Right atrium auricular region (tissue), 2 donors: ENCODE results near the gene CCDC93. TPM values are rescaled to one million over a fixed set of nuclear protein-coding genes. Genes with fewer than 3 reads are reported as not detected.
A peak's percentile ranks its signal among the peaks of the same experiment; 100 is the strongest.

Experiments
- DNase-seq: peaks from one replicate; pipeline ENCODE4 v3.0.0-alpha.2; 2019; ENCODE audit warnings: low spot score
- H3K27ac ChIP-seq, 2 donors: fragments of 200-600 bp; sonication (generic); 1 replicate in 1 of 2; 2 replicates in 1 of 2; pipeline ENCODE4 v1.5.1; 2016 to 2019
- H3K27me3 ChIP-seq, 2 donors: fragments of 200-600 bp; sonication (generic); one replicate each; pipeline versions ENCODE4 v1.5.1 to v1.6.0; 2017 to 2019
- H3K36me3 ChIP-seq: fragments of 200-600 bp; sonication (generic); one replicate; pipeline ENCODE4 v1.5.1; 2016
- H3K4me1 ChIP-seq, 2 donors: fragments of 200-600 bp; sonication (generic); one replicate each; pipeline versions ENCODE4 v1.5.1 to v1.6.0; 2017 to 2019
- H3K4me3 ChIP-seq, 2 donors: fragments of 200-600 bp; sonication (generic); 1 replicate in 1 of 2; 2 replicates in 1 of 2; pipeline ENCODE4 v1.5.1; 2017 to 2019; ENCODE audit warnings: mild to moderate bottlenecking in 1 of 2, moderate library complexity in 1 of 2
- H3K9me3 ChIP-seq, 2 donors: fragments of 200-600 bp; sonication (generic); one replicate each; pipeline ENCODE4 v1.5.1; 2019
- total RNA-seq, 2 donors: library from RNA; depleted of rRNA; stranded (reverse); fragments of >200 nt; gene quantifications; one replicate each; pipeline ENCODE4 v1.1.0, GENCODE V29; 2016
- TF ChIP-seq, protein P1 (sequence below), 2 donors: fragments of 200-600 bp; sonication (generic); IDR thresholded peaks; one replicate each; pipeline ENCODE4 v1.5.1; 2019; ENCODE audit warnings: antibody characterized with exemption in 2 of 2

The CCDC93 gene
- total RNA-seq, 2 donors from 2014 or later = 17.1 to 18.7 TPM

DNA sequence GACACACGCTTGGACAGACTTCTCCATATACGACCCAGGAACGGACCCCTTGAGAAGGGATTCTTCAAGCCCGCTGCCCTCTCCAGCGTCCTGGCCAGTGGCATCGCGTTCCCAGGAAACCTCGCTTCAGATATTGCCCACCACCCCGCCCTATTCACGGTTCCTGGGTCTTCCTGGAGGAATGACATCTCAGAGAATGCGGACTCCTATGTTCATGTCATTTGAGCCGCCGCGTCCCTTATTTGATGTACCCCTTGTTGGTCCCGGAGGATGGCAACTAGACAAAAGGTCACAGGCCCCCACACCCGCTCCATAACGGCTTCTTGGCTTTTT, 588 bp upstream of the CCDC93 start:
- Histone ChIP-seq H3K4me3 (peak overlapping the region; percentile 85 to 93), H3K36me3 (no peaks in the 10 kb centered on the region), H3K27me3 (no peaks in the 10 kb centered on the region), H3K4me1 (peaks cover 0 to 33% of the 10 kb centered on the region in 2 donors), H3K27ac (peak overlapping the region; percentile 89 to 94), H3K9me3 (no peaks in the 10 kb centered on the region)
- TF ChIP-seq, protein P1, sequence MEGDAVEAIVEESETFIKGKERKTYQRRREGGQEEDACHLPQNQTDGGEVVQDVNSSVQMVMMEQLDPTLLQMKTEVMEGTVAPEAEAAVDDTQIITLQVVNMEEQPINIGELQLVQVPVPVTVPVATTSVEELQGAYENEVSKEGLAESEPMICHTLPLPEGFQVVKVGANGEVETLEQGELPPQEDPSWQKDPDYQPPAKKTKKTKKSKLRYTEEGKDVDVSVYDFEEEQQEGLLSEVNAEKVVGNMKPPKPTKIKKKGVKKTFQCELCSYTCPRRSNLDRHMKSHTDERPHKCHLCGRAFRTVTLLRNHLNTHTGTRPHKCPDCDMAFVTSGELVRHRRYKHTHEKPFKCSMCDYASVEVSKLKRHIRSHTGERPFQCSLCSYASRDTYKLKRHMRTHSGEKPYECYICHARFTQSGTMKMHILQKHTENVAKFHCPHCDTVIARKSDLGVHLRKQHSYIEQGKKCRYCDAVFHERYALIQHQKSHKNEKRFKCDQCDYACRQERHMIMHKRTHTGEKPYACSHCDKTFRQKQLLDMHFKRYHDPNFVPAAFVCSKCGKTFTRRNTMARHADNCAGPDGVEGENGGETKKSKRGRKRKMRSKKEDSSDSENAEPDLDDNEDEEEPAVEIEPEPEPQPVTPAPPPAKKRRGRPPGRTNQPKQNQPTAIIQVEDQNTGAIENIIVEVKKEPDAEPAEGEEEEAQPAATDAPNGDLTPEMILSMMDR (IDR thresholded peaks at IDR 0.05) = no peak
- no peak for DNase-seq

DNA sequence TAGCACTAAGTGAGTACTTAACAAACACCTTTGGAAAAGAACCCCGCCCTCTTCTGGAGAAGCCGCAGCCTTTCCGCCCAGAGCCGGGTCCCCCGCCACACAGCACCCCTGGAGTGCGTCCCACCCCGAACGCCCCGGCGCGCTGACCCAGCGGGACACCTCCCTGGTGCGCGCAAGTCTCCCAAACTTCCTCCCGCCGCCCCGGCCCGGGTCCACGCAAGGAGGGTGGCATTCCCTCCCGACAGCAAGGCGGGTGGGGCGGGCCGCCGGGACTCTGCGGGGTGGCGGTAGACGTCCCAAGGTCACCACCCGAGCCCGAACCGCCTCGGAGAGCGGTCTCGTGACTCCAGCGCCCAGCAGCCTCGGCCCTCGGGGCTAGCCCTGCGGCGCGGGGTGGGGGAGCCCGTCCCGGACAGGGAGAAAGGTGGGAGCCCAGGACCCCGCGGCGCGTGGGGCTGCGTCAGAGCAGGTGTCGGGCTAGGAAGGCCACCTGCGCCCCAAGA, 598 bp downstream of the CCDC93 start:
- peaks cover 0 to 33% of the 10 kb centered on the region in 2 donors for H3K4me1 ChIP-seq

DNA sequence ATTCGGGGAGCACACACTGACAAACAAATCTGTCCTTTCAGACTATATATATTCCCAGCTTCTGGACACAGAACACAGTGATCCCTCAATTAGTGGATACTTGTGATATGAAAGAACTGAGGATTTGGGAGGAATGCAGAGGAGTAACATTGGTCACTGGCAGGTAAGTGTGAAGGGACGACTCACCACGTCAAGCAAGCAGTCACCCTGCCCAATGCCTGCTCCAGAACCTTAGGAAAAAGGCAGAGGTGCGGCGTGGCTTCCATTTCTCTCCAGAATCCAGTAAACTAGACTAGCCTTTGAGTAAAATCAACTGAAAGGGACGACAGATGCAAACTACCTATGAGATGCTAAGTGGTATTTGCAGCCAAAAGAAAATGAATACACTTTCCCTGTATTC, 1.1 kb downstream of the CCDC93 start:
- Histone ChIP-seq H3K9me3 (no peaks in the 10 kb centered on the region), H3K27ac (peak overlapping the region; percentile 89 to 94), H3K27me3 (no peaks in the 10 kb centered on the region), H3K4me3 (peak overlapping the region; percentile 85 to 93), H3K4me1 (peaks cover 0 to 33% of the 10 kb centered on the region in 2 donors), H3K36me3 (peaks cover 8% of the 10 kb centered on the region)
- TF ChIP-seq, protein P1 (IDR thresholded peaks at IDR 0.05) = no peak
- no peak for DNase-seq

More for the DNA sequence above, 598 bp downstream of the CCDC93 start:
- H3K4me3 ChIP-seq = peak overlapping the region; percentile 85 to 93
- H3K27me3 ChIP-seq = no peaks in the 10 kb centered on the region
- no peaks in the 10 kb centered on the region for H3K9me3 ChIP-seq
- no peak for DNase-seq
- peaks cover 3% of the 10 kb centered on the region for H3K36me3 ChIP-seq
- TF ChIP-seq, protein P1 (IDR thresholded peaks at IDR 0.05) = peak in 1 of 2 donors; percentile 35
- H3K27ac ChIP-seq = peak overlapping the region; percentile 89 to 94

DNA sequence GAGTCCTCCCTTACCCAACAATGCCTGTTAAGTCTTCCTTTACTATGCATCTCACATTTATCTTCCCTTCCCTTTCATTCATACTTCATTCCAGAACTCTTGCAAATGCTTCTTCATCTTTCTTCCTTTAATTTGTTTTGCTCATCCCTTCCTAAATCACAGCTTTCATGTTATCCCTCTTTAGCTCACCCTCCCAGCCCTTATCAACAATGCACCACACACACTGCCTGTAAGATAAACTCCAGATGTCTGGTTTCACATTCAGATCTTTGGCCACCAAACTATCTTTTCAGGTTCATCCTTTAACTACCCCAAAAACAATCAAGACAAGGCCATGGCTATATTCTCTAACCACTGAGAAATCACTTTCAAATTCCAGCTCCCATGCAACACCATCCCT, 3.4 kb downstream of the CCDC93 start:
- no peak overlapping the region for H3K4me3 ChIP-seq
- no peaks in the 10 kb centered on the region for H3K27me3 ChIP-seq
- no peak overlapping the region for H3K27ac ChIP-seq
- DNase-seq = no peak
- peaks cover 30% of the 10 kb centered on the region for H3K36me3 ChIP-seq
- peaks cover 0 to 33% of the 10 kb centered on the region in 2 donors for H3K4me1 ChIP-seq
- TF ChIP-seq, protein P1 (IDR thresholded peaks at IDR 0.05) = no peak
- no peaks in the 10 kb centered on the region for H3K9me3 ChIP-seq

DNA sequence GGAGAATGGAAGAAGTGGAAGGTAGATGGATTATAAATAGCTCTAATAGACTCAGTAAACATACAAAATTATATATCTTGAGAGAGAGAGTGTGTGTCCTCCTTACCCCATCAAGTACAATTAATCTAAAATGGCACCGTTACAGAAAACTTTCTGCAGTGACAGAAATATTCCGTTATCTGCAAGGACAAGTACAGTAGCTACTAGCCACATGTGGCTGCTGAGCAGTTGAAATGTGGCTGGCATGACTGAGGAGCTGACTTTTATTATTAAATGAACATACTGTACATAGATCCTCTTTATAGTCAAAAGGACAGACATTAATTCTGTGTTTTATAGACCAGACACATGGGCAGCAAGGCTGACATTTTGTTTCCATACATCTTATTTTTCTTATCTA, 7.0 kb downstream of the CCDC93 start:
- Histone ChIP-seq H3K4me3 (no peak overlapping the region), H3K36me3 (peaks cover 43% of the 10 kb centered on the region), H3K9me3 (no peaks in the 10 kb centered on the region), H3K27ac (no peak overlapping the region), H3K27me3 (no peaks in the 10 kb centered on the region), H3K4me1 (peaks cover 0 to 20% of the 10 kb centered on the region in 2 donors)
- DNase-seq = no peak
- TF ChIP-seq, protein P1 (IDR thresholded peaks at IDR 0.05) = no peak

DNA sequence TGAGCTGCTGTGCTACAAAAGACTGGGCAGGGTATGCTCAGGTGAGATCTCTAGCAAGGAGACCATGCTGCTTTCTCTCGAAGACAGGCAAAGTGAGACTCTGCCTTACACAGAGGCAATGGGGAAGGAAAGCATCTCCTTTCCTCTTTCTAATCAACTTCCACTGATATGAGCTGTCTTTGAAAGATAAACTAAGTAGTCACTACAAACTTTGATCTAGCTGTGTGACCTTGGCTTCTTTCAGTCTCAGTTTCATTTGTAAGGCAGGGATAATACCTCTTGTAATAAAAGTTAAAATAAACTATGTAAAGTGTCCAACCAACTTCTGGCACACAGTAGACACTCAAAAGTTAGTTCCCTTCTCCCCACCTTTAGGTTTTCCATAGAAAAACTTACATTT, 7.5 kb downstream of the CCDC93 start:
- Histone ChIP-seq H3K36me3 (peaks cover 47% of the 10 kb centered on the region), H3K9me3 (no peaks in the 10 kb centered on the region), H3K27ac (no peak overlapping the region), H3K4me3 (no peak overlapping the region), H3K27me3 (no peaks in the 10 kb centered on the region), H3K4me1 (peaks cover 0 to 15% of the 10 kb centered on the region in 2 donors)
- TF ChIP-seq, protein P1 (IDR thresholded peaks at IDR 0.05) = no peak
- DNase-seq = no peak
